Heart left ventricle (tissue), 16 donors: Measurements from ENCODE around the gene SAP130. TPM values are rescaled to one million over a fixed set of nuclear protein-coding genes. Genes with fewer than 3 reads are reported as not detected.

Experiments used
- ATAC-seq, 4 donors: fragments of 200-7000 bp; cut with Tn5 transposase; one replicate each; pipeline ENCODE4 v1.9.1; 2020 to 2022; ENCODE audit warnings: moderate library complexity in 4 of 4, mild to moderate bottlenecking in 3 of 4, moderate number of reproducible peaks in 1 of 4
- DNase-seq, 5 donors: peaks; one replicate each; pipeline ENCODE4 v3.0.0-alpha.2; 2020
- H3K27ac ChIP-seq, 12 donors: fragments of 200-600 bp; sonication (generic) in 4 of 12; one replicate each; pipeline versions ENCODE4 v1.5.0 to v1.8.0; 2016 to 2022; ENCODE audit warnings: mild to moderate bottlenecking in 2 of 12
- H3K27me3 ChIP-seq, 9 donors: fragments of 200-600 bp; sonication (generic) in 2 of 9; one replicate each; pipeline versions ENCODE4 v1.5.1 to v1.8.0; 2016 to 2022; ENCODE audit warnings: mild to moderate bottlenecking in 3 of 9
- H3K36me3 ChIP-seq, 9 donors: fragments of 200-600 bp; sonication (generic) in 2 of 9; one replicate each; pipeline versions ENCODE4 v1.5.0 to v1.8.0; 2018 to 2022; ENCODE audit warnings: mild to moderate bottlenecking in 2 of 9
- H3K4me1 ChIP-seq, 12 donors: fragments of 200-600 bp; sonication (generic) in 4 of 12; one replicate each; pipeline versions ENCODE4 v1.5.0 to v1.8.0; 2016 to 2022; ENCODE audit warnings: mild to moderate bottlenecking in 3 of 12
- H3K4me3 ChIP-seq, 12 donors: fragments of 200-600 bp; sonication (generic) in 4 of 12; one replicate each; pipeline versions ENCODE4 v1.5.0 to v1.8.0; 2017 to 2022; ENCODE audit warnings: mild to moderate bottlenecking in 9 of 12, moderate library complexity in 4 of 12
- H3K9me3 ChIP-seq, 12 donors: fragments of 200-600 bp; sonication (generic) in 4 of 12; one replicate each; pipeline versions ENCODE4 v1.5.0 to v1.8.0; 2016 to 2022; ENCODE audit warnings: mild to moderate bottlenecking in 1 of 12
- POLR2A ChIP-seq, 2 donors: fragments of 450-650 bp; IDR thresholded peaks; one replicate each; pipeline ENCODE4 v1.6.1; 2017; ENCODE audit warnings: antibody characterized with exemption in 2 of 2, mild to moderate bottlenecking in 2 of 2, moderate library complexity in 2 of 2
- WGBS, 4 donors: extraction: QIAGEN DNeasy Blood & Tissue Kit in 2 of 4; methylation state at CpG; one replicate each; pipeline versions ENCODE4 v1.1.5 to v1.1.7; 2013 to 2018; 5-methylcytosine and 5-hydroxymethylcytosine counted together
- intact Hi-C, 10 donors: fragments of 100-400 bp; cut with DNase I; formaldehyde crosslinking; loops; one replicate each; pipeline versions ENCODE4 v1.11.1 to v1.14.2; 2022
- long read RNA-seq, 3 donors: library from polyadenylated mRNA; unstranded; transcript quantifications; one replicate each; pipeline ENCODE4 v2.0.0, GENCODE V29; 2020 to 2021
- polyA plus RNA-seq, 2 donors: library from polyadenylated mRNA; stranded (reverse); fragments of 200-250 nt; gene quantifications; one replicate each; pipeline ENCODE4 v1.2.3, GENCODE V29; 2013
- total RNA-seq, 9 donors: library from RNA; depleted of rRNA in 2 of 9; stranded (reverse); fragments of >200 nt in 2 of 9; fragmentation: NEBNext Ultra II Directional in 3 of 9; extraction: Animal tissue kit (Norgen Biotek cat#: 25700) in 3 of 9; gene quantifications; one replicate each; pipeline versions ENCODE4 v1.1.0 to v1.2.4, GENCODE V29; 2016 to 2023
- TF ChIP-seq, protein P1 (sequence below), 12 donors: fragments of 200-600 bp; sonication (generic) in 4 of 12; IDR thresholded peaks; one replicate each; pipeline versions ENCODE4 v1.5.0 to v1.8.0; 2018 to 2022; ENCODE audit warnings: antibody characterized with exemption in 12 of 12, mild to moderate bottlenecking in 5 of 12
- donor health status: ischemic (EF 13 %, LVEDD 7.1; RV severe dilation, severe dysfunction).
- donor health status: healthy with polysubstance abuse.
- donor health status: DM: no; HTN: yes; CAD: no.
- donor health status: DM: no; HTN: no; CAD: no.
- donor health status: ischemic (EF 25% LVEDD 6.9; RV normal size, moderate dysfunction).
- donor health status: ischemic (EF 25% LVEDD 5.7; RV mildly dilated, moderate dysfunction).
- donor health status: healthy.
- donor health status: DM: yes; HTN: yes; CAD: no.
- donor health status: ischemic (EF 35%, LVEDD 5.7; RV mildly dilated, moderate dysfunction).
- donor health status: nonischemic (EF 11% LVEDD 7.7; RV severe dilation, severe dysfunction).
- donor health status: DM: yes; HTN: yes; CAD: no.
- donor health status: PGD.
- donor health status: ischemic (EF 29% LVEDD 5.4; RV normal size, mild dysfunction).
- donor health status: nonischemic (EF 23%, LVEDD 6.1; RV moderate dilation, normal function).

Gene SAP130
- total RNA-seq (10 to 100 TPM; 11.4 to 20.3 (median 15.5) TPM), polyA plus RNA-seq (10 to 100 TPM in 1 of 2 donors, 1 to 10 TPM in 1; 4.6 to 14.5 TPM)
- long read RNA-seq, donor 1, full-length matches to known transcripts: 1 of 5 reads
- long read RNA-seq, donor 1, partial matches to known transcripts: 3 of 5 reads
- long read RNA-seq, donor 1, other reads (novel, unspliced or antisense): 1 of 5 reads
- long read RNA-seq, donor 2, full-length matches to known transcripts: 1 of 5 reads
- long read RNA-seq, donor 2, partial matches to known transcripts: 3 of 5 reads
- long read RNA-seq, donor 2, other reads (novel, unspliced or antisense): 1 of 5 reads
- long read RNA-seq, donor 3, partial matches to known transcripts: 3 of 5 reads
- long read RNA-seq, donor 3, other reads (novel, unspliced or antisense): 2 of 5 reads

DNA sequence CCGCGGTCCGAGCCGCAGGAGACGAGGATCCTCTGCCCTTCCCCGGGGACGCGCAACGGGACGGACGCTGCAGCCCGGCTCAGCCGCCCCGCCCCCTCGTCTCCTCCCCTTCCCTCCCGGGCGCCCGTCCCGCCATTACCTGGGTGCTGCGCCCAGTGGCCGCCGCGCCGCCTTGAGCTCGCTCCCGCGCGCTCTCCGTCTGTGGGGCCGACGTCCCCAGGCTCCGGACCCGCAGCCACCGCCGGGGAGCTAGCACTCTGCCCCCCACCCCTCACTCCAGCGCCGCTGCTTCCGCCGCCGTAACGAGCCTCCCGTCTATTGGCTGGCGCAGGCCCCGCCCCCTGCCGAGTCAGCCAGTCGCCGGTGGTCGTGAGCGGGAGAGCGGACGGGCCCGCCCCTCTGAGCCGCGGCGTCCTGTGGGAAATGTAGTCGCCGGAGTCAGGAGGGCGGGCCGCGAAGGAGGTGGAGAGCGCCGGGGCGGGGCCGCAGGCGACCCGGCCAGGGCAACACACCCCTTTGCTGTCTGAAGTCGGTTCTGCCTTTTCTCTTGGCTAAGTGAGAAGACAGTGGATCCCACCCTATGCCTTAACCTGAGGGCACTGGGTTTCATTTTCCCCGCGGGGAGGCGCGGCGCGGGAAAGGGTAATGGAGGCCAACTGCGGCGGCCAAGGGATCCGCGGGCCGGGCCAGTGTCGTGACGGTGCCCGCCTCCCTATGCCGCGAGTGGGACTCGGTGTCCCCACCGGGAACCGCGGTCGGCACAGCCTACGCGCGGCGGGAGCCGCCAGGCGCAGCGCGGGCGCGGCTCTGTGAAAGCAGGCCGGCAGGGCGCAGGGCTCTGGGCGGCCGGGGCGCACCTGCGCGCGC lies at the start of gene SAP130:
Gene SAP130 (minus strand): TSS at position 259 of the 867 bp plus-strand sequence. CDS start 1,767 bp downstream, outside the sequence.
- Histone ChIP-seq H3K27ac (peak within 1 kb of the TSS; percentile 91 to 100 (median 96)), H3K36me3 (peaks cover 0 to 14% (median 0%) of the 10 kb centered on the region in 9 donors), H3K27me3 (no peaks in the 10 kb centered on the region), H3K4me1 (peaks cover 0 to 23% (median 10%) of the 10 kb centered on the region in 12 donors), H3K9me3 (peaks cover 0 to 8% (median 0%) of the 10 kb centered on the region in 12 donors), H3K4me3 (peak within 1 kb of the TSS; percentile 81 to 100 (median 93))
- ATAC-seq: peak; percentile 83 to 94 (median 93)
- 0 to 1% (median 1%) methylated on average over 43 to 106 of the region's 106 CpGs for WGBS, 4 donors
- peak; percentile 99 for DNase-seq
- intact Hi-C loops: loop anchor here in 9 of 10 donors (1.0 to 10.0 kb wide), 8 partner anchors 63 to 173 kb away; partner anchors contain the start of genes UGGT1 (in 8 of the 9), AMMECR1L (in 4 of the 9) and POLR2D (in 1 of the 9)
- TF ChIP-seq POLR2A (IDR thresholded peaks at IDR 0.05): peak; percentile 32 to 72
- TF ChIP-seq, protein P1, sequence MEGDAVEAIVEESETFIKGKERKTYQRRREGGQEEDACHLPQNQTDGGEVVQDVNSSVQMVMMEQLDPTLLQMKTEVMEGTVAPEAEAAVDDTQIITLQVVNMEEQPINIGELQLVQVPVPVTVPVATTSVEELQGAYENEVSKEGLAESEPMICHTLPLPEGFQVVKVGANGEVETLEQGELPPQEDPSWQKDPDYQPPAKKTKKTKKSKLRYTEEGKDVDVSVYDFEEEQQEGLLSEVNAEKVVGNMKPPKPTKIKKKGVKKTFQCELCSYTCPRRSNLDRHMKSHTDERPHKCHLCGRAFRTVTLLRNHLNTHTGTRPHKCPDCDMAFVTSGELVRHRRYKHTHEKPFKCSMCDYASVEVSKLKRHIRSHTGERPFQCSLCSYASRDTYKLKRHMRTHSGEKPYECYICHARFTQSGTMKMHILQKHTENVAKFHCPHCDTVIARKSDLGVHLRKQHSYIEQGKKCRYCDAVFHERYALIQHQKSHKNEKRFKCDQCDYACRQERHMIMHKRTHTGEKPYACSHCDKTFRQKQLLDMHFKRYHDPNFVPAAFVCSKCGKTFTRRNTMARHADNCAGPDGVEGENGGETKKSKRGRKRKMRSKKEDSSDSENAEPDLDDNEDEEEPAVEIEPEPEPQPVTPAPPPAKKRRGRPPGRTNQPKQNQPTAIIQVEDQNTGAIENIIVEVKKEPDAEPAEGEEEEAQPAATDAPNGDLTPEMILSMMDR (IDR thresholded peaks at IDR 0.05): peak in 3 of 12 donors; percentile 10 to 16 (median 16)

DNA sequence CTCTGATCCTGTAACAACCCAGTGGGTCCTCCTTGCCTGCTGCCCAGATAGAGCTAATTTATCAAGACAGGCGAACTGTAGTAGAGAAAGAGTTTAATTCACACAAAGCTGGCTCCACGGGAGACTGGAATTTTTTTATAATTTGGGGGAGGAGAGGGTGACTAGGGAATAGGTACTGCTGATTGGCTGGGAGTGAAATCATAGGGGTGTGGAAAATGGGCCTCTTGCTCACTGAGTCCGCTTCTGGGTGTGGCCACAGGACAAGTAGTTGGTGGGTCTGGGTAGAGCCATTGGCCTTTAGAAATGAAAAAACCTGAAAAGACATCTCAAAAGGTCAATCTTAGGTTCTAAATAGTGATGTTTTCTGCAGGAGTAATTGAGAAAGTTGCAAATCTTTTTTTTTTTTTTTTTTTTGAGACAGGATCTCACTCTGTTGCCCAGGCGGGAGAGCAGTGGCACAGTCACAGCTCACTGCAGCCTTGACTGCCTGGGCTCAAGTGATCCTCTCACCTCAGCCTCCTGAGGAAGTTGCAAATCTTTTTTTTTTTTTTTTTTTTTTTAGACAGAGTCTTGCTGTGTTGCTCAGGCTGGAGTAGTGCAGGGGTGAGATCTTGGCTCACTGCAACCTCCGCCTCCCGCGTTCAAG lies 48.7 kb upstream of the SAP130 start:
- ATAC-seq: no peak
- no peaks in the 10 kb centered on the region for H3K36me3 ChIP-seq
- no peak for DNase-seq
- H3K27me3 ChIP-seq: no peaks in the 10 kb centered on the region
- H3K4me3 ChIP-seq: no peak overlapping the region
- H3K4me1 ChIP-seq: no peaks in the 10 kb centered on the region
- H3K9me3 ChIP-seq: no peaks in the 10 kb centered on the region
- 87 to 89% (median 89%) methylated on average over 7 of the region's 7 CpGs for WGBS, 4 donors
- H3K27ac ChIP-seq: no peak overlapping the region
- intact Hi-C loops: no loop called here
- no peak for TF ChIP-seq POLR2A (IDR thresholded peaks at IDR 0.05)
- TF ChIP-seq, protein P1 (IDR thresholded peaks at IDR 0.05): no peak

DNA sequence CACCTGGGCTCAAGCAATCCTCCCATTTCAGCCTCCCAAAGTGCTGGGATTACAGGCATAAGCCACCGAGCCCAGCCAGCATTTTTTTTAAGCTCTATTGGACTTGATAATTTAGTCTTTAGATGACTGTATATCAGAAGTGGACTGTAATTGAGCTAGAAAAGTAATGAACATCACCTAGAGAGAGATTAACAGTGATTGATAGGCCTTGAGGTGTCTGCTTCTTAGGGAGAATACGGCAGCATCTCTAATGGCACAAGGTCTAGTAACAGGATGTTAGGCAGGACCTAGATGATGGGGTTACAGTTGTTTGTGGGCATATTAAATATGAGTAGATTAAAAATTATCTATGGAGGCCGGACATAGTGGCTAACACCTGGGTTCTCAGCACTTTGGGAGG lies 45.4 kb upstream of the SAP130 start:
- no peak for TF ChIP-seq POLR2A (IDR thresholded peaks at IDR 0.05)
- TF ChIP-seq, protein P1 (IDR thresholded peaks at IDR 0.05): no peak
- Histone ChIP-seq H3K27ac (no peak overlapping the region), H3K4me1 (no peaks in the 10 kb centered on the region), H3K36me3 (no peaks in the 10 kb centered on the region), H3K9me3 (no peaks in the 10 kb centered on the region), H3K27me3 (no peaks in the 10 kb centered on the region), H3K4me3 (no peak overlapping the region)
- DNase-seq: no peak
- ATAC-seq: no peak
- intact Hi-C loops: no loop called here
- 70 to 89% (median 84%) methylated on average over 3 of the region's 3 CpGs for WGBS, 4 donors
